H9 (cell line): Measurements from ENCODE around the gene ZMYND11. TPM values are rescaled to one million over a fixed set of nuclear protein-coding genes. Genes with fewer than 3 reads are reported as not detected.

Experiments used
- DNase-seq: peaks from one replicate; pipeline ENCODE4 v3.0.0-alpha.2; 2017
- H2AFZ ChIP-seq: one replicate; pipeline ENCODE4 v1.6.1; 2013; ENCODE audit warnings: mild to moderate bottlenecking, low read length, control low read depth, moderate library complexity
- H2AK5ac ChIP-seq: 2 replicates; pipeline ENCODE4 v1.6.1; 2013; ENCODE audit warnings: low read length, control low read depth, mixed read lengths; ENCODE audit not compliant: insufficient read length
- H2BK120ac ChIP-seq: one replicate; pipeline ENCODE4 v1.6.1; 2013; ENCODE audit warnings: low read depth, mild to moderate bottlenecking, low read length, control low read depth, inconsistent platforms; ENCODE audit not compliant: poor library complexity, severe bottlenecking
- H2BK12ac ChIP-seq: 2 replicates; pipeline ENCODE4 v1.6.1; 2013; ENCODE audit warnings: low read length, control low read depth, mixed read lengths, low read depth; ENCODE audit not compliant: insufficient read length
- H2BK15ac ChIP-seq: 2 replicates; pipeline ENCODE4 v1.6.1; 2013; ENCODE audit warnings: low read depth, low read length, control low read depth
- H2BK20ac ChIP-seq: one replicate; pipeline ENCODE4 v1.6.1; 2013; ENCODE audit warnings: low read depth, mild to moderate bottlenecking, low read length, control low read depth, inconsistent platforms; ENCODE audit not compliant: poor library complexity, severe bottlenecking
- H2BK5ac ChIP-seq: 2 replicates; pipeline ENCODE4 v1.6.1; 2013; ENCODE audit warnings: low read length, control low read depth, mixed read lengths; ENCODE audit not compliant: insufficient read length
- H3K14ac ChIP-seq: 2 replicates; pipeline ENCODE4 v1.6.1; 2013; ENCODE audit warnings: low read length, control low read depth; ENCODE audit not compliant: insufficient read depth
- H3K18ac ChIP-seq: 2 replicates; pipeline ENCODE4 v1.6.1; 2013; ENCODE audit warnings: low read depth, mild to moderate bottlenecking, mixed read lengths, low read length, control low read depth; ENCODE audit not compliant: insufficient read length
- H3K23ac ChIP-seq: 2 replicates; pipeline ENCODE4 v1.6.1; 2013; ENCODE audit warnings: low read length, control low read depth, mixed read lengths, low read depth; ENCODE audit not compliant: insufficient read length
- H3K23me2 ChIP-seq: 2 replicates; pipeline ENCODE4 v1.6.1; 2013; ENCODE audit warnings: low read depth, mild to moderate bottlenecking, mixed read lengths, low read length, control low read depth; ENCODE audit not compliant: insufficient read length, poor library complexity, severe bottlenecking
- H3K27ac ChIP-seq: 2 replicates; pipeline ENCODE4 v1.5.1; 2013; ENCODE audit warnings: low read length, control low read depth, mixed read lengths, low read depth; ENCODE audit not compliant: insufficient read length
- H3K27me3 ChIP-seq: 2 replicates; pipeline ENCODE4 v1.6.1; 2013; ENCODE audit warnings: low read length, control low read depth, inconsistent platforms; ENCODE audit not compliant: insufficient read depth
- H3K4ac ChIP-seq: 2 replicates; pipeline ENCODE4 v1.6.1; 2013; ENCODE audit warnings: low read depth, mild to moderate bottlenecking, control low read depth, inconsistent platforms, low read length, moderate library complexity
- H3K4me1 ChIP-seq: 2 replicates; pipeline ENCODE4 v1.6.1; 2013; ENCODE audit warnings: low read length, control low read depth, inconsistent platforms; ENCODE audit not compliant: insufficient read depth
- H3K4me2 ChIP-seq: 2 replicates; pipeline ENCODE4 v1.6.1; 2013; ENCODE audit warnings: low read length, control low read depth, mixed read lengths; ENCODE audit not compliant: insufficient read length, insufficient read depth
- H3K56ac ChIP-seq: 2 replicates; pipeline ENCODE4 v1.6.1; 2013; ENCODE audit warnings: low read depth, mild to moderate bottlenecking, mixed read lengths, low read length, control low read depth; ENCODE audit not compliant: insufficient read length
- H3K79me1 ChIP-seq: 2 replicates; pipeline ENCODE4 v1.6.1; 2013; ENCODE audit warnings: low read depth, mild to moderate bottlenecking, moderate library complexity, low read length, control low read depth, inconsistent platforms; ENCODE audit not compliant: insufficient read depth, poor library complexity, severe bottlenecking
- H3K79me2 ChIP-seq: 2 replicates; pipeline ENCODE4 v1.6.1; 2013; ENCODE audit warnings: low read length, control low read depth, inconsistent platforms; ENCODE audit not compliant: insufficient read depth
- H3K9ac ChIP-seq: 2 replicates; pipeline ENCODE4 v1.6.1; 2013; ENCODE audit warnings: low read length, control low read depth, mixed read lengths; ENCODE audit not compliant: insufficient read length; ENCODE audit errors: extremely low read depth
- H3K9me3 ChIP-seq: one replicate; pipeline ENCODE4 v1.6.1; 2013; ENCODE audit warnings: low read depth, low read length, inconsistent platforms; ENCODE audit not compliant: control insufficient read depth
- H3T11ph ChIP-seq: one replicate; pipeline ENCODE4 v1.6.1; 2013; ENCODE audit warnings: mild to moderate bottlenecking, low read length, control low read depth, inconsistent platforms
- H4K20me1 ChIP-seq: one replicate; pipeline ENCODE4 v1.6.1; 2013; ENCODE audit not compliant: control insufficient read depth, insufficient read length, insufficient read depth
- H4K5ac ChIP-seq: 2 replicates; pipeline ENCODE4 v1.6.1; 2013; ENCODE audit warnings: low read depth, mild to moderate bottlenecking, mixed read lengths, low read length, control low read depth; ENCODE audit not compliant: insufficient read length
- H4K8ac ChIP-seq: replicated peaks from 2 replicates; pipeline ENCODE4 v1.6.1; 2013; ENCODE audit warnings: low read length, control low read depth, mixed read lengths, low read depth; ENCODE audit not compliant: insufficient read length
- H4K91ac ChIP-seq: 2 replicates; pipeline ENCODE4 v1.6.1; 2013; ENCODE audit warnings: low read depth, mild to moderate bottlenecking, moderate library complexity, mixed read lengths, low read length, control low read depth; ENCODE audit not compliant: insufficient read length
- H3K27ac Mint-ChIP-seq, 3 experiments: 2 replicates in 2 of 3; 3 replicates in 1 of 3; pipeline ENCODE4 v1.8.0; 2020 to 2021; ENCODE audit warnings: mixed read lengths in 3 of 3, mild to moderate bottlenecking in 1 of 3, moderate library complexity in 1 of 3
- H3K27me3 Mint-ChIP-seq: 2 replicates; pipeline ENCODE4 v1.8.0; 2021; ENCODE audit warnings: low read depth, mild to moderate bottlenecking, moderate library complexity, mixed read lengths
- H3K36me3 Mint-ChIP-seq, 3 experiments: 2 replicates in 2 of 3; 3 replicates in 1 of 3; pipeline ENCODE4 v1.8.0; 2020 to 2021; ENCODE audit warnings: low read depth in 3 of 3, mixed read lengths in 3 of 3; ENCODE audit not compliant: insufficient read depth in 1 of 3
- H3K4me1 Mint-ChIP-seq, 2 experiments: 2 replicates each; pipeline ENCODE4 v1.8.0; 2020; ENCODE audit warnings: mixed read lengths in 2 of 2
- H3K4me3 Mint-ChIP-seq, 2 experiments: 2 replicates in 1 of 2; 3 replicates in 1 of 2; pipeline ENCODE4 v1.8.0; 2020 to 2021; ENCODE audit warnings: mild to moderate bottlenecking in 2 of 2, mixed read lengths in 2 of 2, moderate library complexity in 1 of 2
- H3K9me3 Mint-ChIP-seq, 2 experiments: 2 replicates in 1 of 2; 3 replicates in 1 of 2; pipeline ENCODE4 v1.8.0; 2020; ENCODE audit warnings: mild to moderate bottlenecking in 2 of 2, mixed read lengths in 2 of 2, moderate library complexity in 1 of 2
- WGBS: extraction: QIAGEN DNeasy Blood & Tissue Kit; methylation state at CpG from one replicate; pipeline ENCODE4 v1.1.7; 2013; ENCODE audit warnings: missing lambda C conversion rate, low lambda C conversion rate, mixed read lengths; ENCODE audit not compliant: insufficient read length; ENCODE audit errors: extremely low coverage; 5-methylcytosine and 5-hydroxymethylcytosine counted together
- total RNA-seq: library from RNA; stranded (reverse); gene quantifications from 2 replicates; pipeline ENCODE4 v1.2.1, GENCODE V29; 2021
- TF ChIP-seq, protein P1 (sequence below): fragments of 200-600 bp; sonication (generic); conservative IDR thresholded peaks from 3 replicates; pipeline ENCODE4 v1.8.0; 2021; ENCODE audit warnings: antibody characterized with exemption, mild to moderate bottlenecking

Gene ZMYND11
- total RNA-seq, 1 experiment from 2014 or later = 33.7 TPM

DNA sequence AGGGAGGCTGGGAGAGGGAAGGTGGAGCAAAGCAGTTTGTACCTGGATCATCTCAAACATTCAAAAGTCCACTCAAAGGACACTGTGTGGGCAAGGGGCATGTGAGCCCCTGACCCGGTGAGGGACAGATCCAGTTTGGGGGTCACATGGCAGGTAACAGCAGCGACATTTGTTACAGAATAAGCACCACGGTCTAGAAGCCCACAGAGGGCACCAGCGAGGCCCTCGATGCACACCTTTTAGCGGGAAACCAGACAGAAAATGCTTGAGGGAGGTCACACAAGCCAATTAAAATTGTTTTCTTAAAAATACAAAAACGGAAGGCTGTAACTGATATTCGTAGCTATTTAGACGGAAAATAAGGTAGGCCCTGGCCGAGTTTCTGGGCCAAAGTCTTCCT lies 144.4 kb downstream of the ZMYND11 start:
- Mint-ChIP-seq H3K4me3 (no peak overlapping the region), H3K9me3 (no peaks in the 10 kb centered on the region), H3K27ac (peak overlapping the region in 1 of 3 experiments; percentile 66; a peak in 2 of 7 replicates), H3K27me3 (no peaks in the 10 kb centered on the region), H3K36me3 (peaks cover 2 to 15% (median 9%) of the 10 kb centered on the region in 3 experiments; a peak in 6 of 7 replicates), H3K4me1 (peaks cover 9 to 10% of the 10 kb centered on the region in 2 experiments)
- peak; percentile 43 for DNase-seq
- Histone ChIP-seq H3K79me2 (no peaks in the 10 kb centered on the region), H4K91ac (no peak overlapping the region), H3K79me1 (no peaks in the 10 kb centered on the region), H2BK15ac (no peak overlapping the region), H2BK120ac (no peak overlapping the region), H3K56ac (no peak overlapping the region), H3K23ac (no peak overlapping the region), H4K20me1 (no peaks in the 10 kb centered on the region), H2BK12ac (no peak overlapping the region), H3K9ac (no peak overlapping the region), H3K18ac (no peak overlapping the region), H2BK5ac (no peak overlapping the region), H4K8ac (no peak overlapping the region), H3K4me1 (peaks cover 2% of the 10 kb centered on the region; the same call in 1 of the 2 replicates), H3K27ac (no peak overlapping the region), H3K9me3 (no peaks in the 10 kb centered on the region), H2AK5ac (no peak overlapping the region), H3K4me2 (no peak overlapping the region), H4K5ac (no peak overlapping the region), H2BK20ac (no peak overlapping the region), H3K23me2 (peaks cover 4% of the 10 kb centered on the region), H3T11ph (no peak overlapping the region), H2AFZ (no peak overlapping the region), H3K14ac (no peak overlapping the region), H3K4ac (no peak overlapping the region), H3K27me3 (no peaks in the 10 kb centered on the region)
- whole genome bisulfite sequencing = no CpG with 5 or more reads among the region's 10 CpGs
- TF ChIP-seq, protein P1, sequence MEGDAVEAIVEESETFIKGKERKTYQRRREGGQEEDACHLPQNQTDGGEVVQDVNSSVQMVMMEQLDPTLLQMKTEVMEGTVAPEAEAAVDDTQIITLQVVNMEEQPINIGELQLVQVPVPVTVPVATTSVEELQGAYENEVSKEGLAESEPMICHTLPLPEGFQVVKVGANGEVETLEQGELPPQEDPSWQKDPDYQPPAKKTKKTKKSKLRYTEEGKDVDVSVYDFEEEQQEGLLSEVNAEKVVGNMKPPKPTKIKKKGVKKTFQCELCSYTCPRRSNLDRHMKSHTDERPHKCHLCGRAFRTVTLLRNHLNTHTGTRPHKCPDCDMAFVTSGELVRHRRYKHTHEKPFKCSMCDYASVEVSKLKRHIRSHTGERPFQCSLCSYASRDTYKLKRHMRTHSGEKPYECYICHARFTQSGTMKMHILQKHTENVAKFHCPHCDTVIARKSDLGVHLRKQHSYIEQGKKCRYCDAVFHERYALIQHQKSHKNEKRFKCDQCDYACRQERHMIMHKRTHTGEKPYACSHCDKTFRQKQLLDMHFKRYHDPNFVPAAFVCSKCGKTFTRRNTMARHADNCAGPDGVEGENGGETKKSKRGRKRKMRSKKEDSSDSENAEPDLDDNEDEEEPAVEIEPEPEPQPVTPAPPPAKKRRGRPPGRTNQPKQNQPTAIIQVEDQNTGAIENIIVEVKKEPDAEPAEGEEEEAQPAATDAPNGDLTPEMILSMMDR = peak; percentile 61
